SK-N-SH treated with all-trans-retinoic acid at 6 μM for 48 hours (cell line): Measurements from ENCODE around the gene ARL6IP4.

Experiments
- ARNTL ChIP-seq: fragments of 450-650 bp; formaldehyde crosslinking; IDR thresholded peaks from 2 replicates; pipeline ENCODE4 v1.5.0; 2020; ENCODE audit warnings: low read depth, mild to moderate bottlenecking, moderate library complexity, borderline replicate concordance
- SNAI2 ChIP-seq: fragments of 250-450 bp; sonication (Bioruptor Pico); IDR thresholded peaks from 2 replicates; pipeline ENCODE4 v1.5.0; 2020; ENCODE audit warnings: mild to moderate bottlenecking, moderate library complexity
- TCF4 ChIP-seq: fragments of 250-450 bp; sonication (Bioruptor Pico); IDR thresholded peaks from 2 replicates; pipeline ENCODE4 v1.8.0; 2021; ENCODE audit warnings: mild to moderate bottlenecking, moderate library complexity, borderline replicate concordance
- ZFP30 ChIP-seq: fragments of 450-650 bp; formaldehyde crosslinking; IDR thresholded peaks from 2 replicates; pipeline ENCODE4 v1.5.0; 2022; ENCODE audit warnings: mild to moderate bottlenecking, moderate library complexity
- TF ChIP-seq, protein P1 (sequence below): fragments of 250-450 bp; sonication (Bioruptor Pico); IDR thresholded peaks from 2 replicates; pipeline ENCODE4 v1.5.1; 2020; ENCODE audit warnings: low read depth, mild to moderate bottlenecking, moderate library complexity
- TF ChIP-seq, protein P2 (sequence below): fragments of 250-450 bp; sonication (Bioruptor Pico); IDR thresholded peaks from 2 replicates; pipeline ENCODE4 v1.8.0; 2021; ENCODE audit warnings: low read depth, mild to moderate bottlenecking, moderate library complexity, borderline replicate concordance
- TF ChIP-seq, protein P3 (sequence below): fragments of 250-450 bp; sonication (Bioruptor Pico); IDR thresholded peaks from 2 replicates; pipeline ENCODE4 v1.8.0; 2020; ENCODE audit warnings: mild to moderate bottlenecking, moderate library complexity, borderline replicate concordance

DNA sequence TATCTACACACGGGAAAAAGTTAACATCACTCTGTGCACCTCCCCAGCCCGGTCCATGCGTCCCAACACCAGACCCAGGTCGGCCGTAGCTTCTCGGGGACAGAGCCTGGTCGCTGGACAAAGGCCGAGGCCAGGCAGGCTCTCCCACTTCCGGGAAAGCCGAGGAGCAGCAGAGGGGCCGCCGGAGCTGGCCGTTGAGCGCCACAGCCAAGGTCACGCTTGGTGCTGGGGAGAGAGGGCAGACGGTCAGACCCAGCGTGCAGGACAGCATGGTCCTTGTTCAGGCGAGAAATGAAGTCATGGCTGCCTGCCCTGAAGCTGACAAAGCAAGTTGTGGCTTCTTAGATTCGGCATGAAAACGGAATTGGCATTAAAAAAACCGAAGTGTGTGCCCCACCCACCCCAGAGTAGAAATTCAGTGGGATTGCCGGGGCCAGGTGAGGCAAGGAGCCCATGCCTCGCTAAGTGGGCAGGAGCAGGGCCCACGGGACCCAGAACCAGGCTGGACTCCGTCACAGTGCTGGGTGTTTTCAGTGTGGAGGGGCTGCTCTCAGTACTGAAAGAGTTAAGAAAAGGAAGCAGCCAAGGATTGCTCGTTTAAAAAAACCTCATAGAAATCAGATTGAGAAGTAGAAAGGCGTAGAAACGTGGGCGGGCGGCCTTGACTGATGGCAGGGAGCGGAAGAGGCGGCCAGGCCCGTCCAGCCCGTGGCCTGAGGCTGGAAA lies 4.3 kb downstream of the ARL6IP4 start:
- TF ChIP-seq, protein P1, sequence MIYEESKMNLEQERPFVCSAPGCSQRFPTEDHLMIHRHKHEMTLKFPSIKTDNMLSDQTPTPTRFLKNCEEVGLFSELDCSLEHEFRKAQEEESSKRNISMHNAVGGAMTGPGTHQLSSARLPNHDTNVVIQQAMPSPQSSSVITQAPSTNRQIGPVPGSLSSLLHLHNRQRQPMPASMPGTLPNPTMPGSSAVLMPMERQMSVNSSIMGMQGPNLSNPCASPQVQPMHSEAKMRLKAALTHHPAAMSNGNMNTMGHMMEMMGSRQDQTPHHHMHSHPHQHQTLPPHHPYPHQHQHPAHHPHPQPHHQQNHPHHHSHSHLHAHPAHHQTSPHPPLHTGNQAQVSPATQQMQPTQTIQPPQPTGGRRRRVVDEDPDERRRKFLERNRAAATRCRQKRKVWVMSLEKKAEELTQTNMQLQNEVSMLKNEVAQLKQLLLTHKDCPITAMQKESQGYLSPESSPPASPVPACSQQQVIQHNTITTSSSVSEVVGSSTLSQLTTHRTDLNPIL (CRISPR knock-in tag) = no peak
- TF ChIP-seq, protein P2, sequence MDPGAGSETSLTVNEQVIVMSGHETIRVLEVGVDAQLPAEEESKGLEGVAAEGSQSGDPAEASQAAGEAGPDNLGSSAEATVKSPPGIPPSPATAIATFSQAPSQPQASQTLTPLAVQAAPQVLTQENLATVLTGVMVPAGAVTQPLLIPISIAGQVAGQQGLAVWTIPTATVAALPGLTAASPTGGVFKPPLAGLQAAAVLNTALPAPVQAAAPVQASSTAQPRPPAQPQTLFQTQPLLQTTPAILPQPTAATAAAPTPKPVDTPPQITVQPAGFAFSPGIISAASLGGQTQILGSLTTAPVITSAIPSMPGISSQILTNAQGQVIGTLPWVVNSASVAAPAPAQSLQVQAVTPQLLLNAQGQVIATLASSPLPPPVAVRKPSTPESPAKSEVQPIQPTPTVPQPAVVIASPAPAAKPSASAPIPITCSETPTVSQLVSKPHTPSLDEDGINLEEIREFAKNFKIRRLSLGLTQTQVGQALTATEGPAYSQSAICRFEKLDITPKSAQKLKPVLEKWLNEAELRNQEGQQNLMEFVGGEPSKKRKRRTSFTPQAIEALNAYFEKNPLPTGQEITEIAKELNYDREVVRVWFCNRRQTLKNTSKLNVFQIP = no peak
- TF ChIP-seq, protein P3, sequence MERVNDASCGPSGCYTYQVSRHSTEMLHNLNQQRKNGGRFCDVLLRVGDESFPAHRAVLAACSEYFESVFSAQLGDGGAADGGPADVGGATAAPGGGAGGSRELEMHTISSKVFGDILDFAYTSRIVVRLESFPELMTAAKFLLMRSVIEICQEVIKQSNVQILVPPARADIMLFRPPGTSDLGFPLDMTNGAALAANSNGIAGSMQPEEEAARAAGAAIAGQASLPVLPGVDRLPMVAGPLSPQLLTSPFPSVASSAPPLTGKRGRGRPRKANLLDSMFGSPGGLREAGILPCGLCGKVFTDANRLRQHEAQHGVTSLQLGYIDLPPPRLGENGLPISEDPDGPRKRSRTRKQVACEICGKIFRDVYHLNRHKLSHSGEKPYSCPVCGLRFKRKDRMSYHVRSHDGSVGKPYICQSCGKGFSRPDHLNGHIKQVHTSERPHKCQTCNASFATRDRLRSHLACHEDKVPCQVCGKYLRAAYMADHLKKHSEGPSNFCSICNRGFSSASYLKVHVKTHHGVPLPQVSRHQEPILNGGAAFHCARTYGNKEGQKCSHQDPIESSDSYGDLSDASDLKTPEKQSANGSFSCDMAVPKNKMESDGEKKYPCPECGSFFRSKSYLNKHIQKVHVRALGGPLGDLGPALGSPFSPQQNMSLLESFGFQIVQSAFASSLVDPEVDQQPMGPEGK (CRISPR knock-in tag) = no peak
- TF ChIP-seq TCF4 (CRISPR knock-in tag) (no peak), ARNTL (CRISPR knock-in tag) (no peak), SNAI2 (no peak), ZFP30 (CRISPR knock-in tag) (no peak)
